GM12892 (cell line): ENCODE data around the gene TERB1.
A peak's percentile ranks its signal among the peaks of the same experiment; 100 is the strongest.

Experiments used
- DNase-seq: peaks from one replicate; pipeline ENCODE4 v3.0.0; 2011; ENCODE audit not compliant: insufficient read length
- FAIRE-seq: peaks from 2 replicates; lab custom pipeline; 2011; peaks lifted over from hg19 to GRCh38; lab: Jason Lieb, UNC
- POLR2A ChIP-seq: IDR thresholded peaks from 2 replicates; pipeline ENCODE4 v1.6.1; 2011; ENCODE audit warnings: low read depth, low read length, control low read depth
- POLR2AphosphoS5 ChIP-seq: IDR thresholded peaks from 2 replicates; pipeline ENCODE4 v1.6.1; 2011; ENCODE audit warnings: low read depth, low read length, control low read depth
- TAF1 ChIP-seq: IDR thresholded peaks from 2 replicates; pipeline ENCODE4 v1.6.1; 2011; ENCODE audit warnings: low read depth, mild to moderate bottlenecking, control low read depth, low read length, borderline replicate concordance

Gene TERB1

GRCh38 chr16:66843191-66843590, 41.8 kb upstream of the TERB1 start:
- TF ChIP-seq TAF1 (no peak), POLR2A (no peak), POLR2AphosphoS5 (no peak)
- DNase-seq (no peak), FAIRE-seq (no peak)

- no peak for TF ChIP-seq POLR2A
- TF ChIP-seq TAF1 = no peak
- no peak for TF ChIP-seq POLR2AphosphoS5
- no peak for FAIRE-seq
- DNase-seq = no peak
These were observed 41.4 kb upstream of the TERB1 start for GRCh38 chr16:66842765-66843164.

GRCh38 chr16:66841366-66841765, 40.0 kb upstream of the TERB1 start:
- DNase-seq = no peak
- no peak for TF ChIP-seq TAF1
- TF ChIP-seq POLR2AphosphoS5 = no peak
- no peak for TF ChIP-seq POLR2A
- no peak for FAIRE-seq

- TF ChIP-seq POLR2AphosphoS5 (no peak), TAF1 (no peak), POLR2A (no peak)
- no peak for DNase-seq
- no peak for FAIRE-seq
These were observed 39.5 kb upstream of the TERB1 start for GRCh38 chr16:66840883-66841282.

GRCh38 chr16:66834746-66835145, 33.4 kb upstream of the TERB1 start:
- no peak for FAIRE-seq
- TF ChIP-seq POLR2AphosphoS5 (no peak), TAF1 (no peak), POLR2A (no peak)
- DNase-seq = no peak

- no peak for TF ChIP-seq TAF1
- TF ChIP-seq POLR2AphosphoS5 = no peak
- no peak for TF ChIP-seq POLR2A
- DNase-seq = no peak
- no peak for FAIRE-seq
These were observed 31.4 kb upstream of the TERB1 start for GRCh38 chr16:66832661-66833305.

- no peak for DNase-seq
- FAIRE-seq = no peak
- TF ChIP-seq TAF1 (no peak), POLR2A (no peak), POLR2AphosphoS5 (no peak)
These were observed 30.8 kb upstream of the TERB1 start for GRCh38 chr16:66832190-66832589.

GRCh38 chr16:66830422-66831404, 29.3 kb upstream of the TERB1 start, which contains the start of gene NAE1:
TSS of gene NAE1 (minus strand) at chr16:66830976. CDS start at chr16:66830899, 77 bp downstream.
- FAIRE-seq (peak; percentile 96), DNase-seq (peak; percentile 90)
- TF ChIP-seq POLR2A (peak; percentile 88), TAF1 (peak; percentile 67), POLR2AphosphoS5 (peak; percentile 75)

GRCh38 chr16:66824006-66824405, 22.6 kb upstream of the TERB1 start:
- DNase-seq = no peak
- TF ChIP-seq POLR2A (no peak), POLR2AphosphoS5 (no peak), TAF1 (no peak)
- no peak for FAIRE-seq

GRCh38 chr16:66814734-66815133, 13.3 kb upstream of the TERB1 start:
- TF ChIP-seq POLR2A (no peak), TAF1 (no peak), POLR2AphosphoS5 (no peak)
- FAIRE-seq = peak; percentile 33
- no peak for DNase-seq

- no peak for DNase-seq
- no peak for FAIRE-seq
- TF ChIP-seq POLR2A (no peak), TAF1 (no peak), POLR2AphosphoS5 (no peak)
These were observed 9.7 kb upstream of the TERB1 start for GRCh38 chr16:66811043-66811442.

- no peak for DNase-seq
- TF ChIP-seq POLR2A = no peak
- no peak for TF ChIP-seq POLR2AphosphoS5
- no peak for TF ChIP-seq TAF1
- no peak for FAIRE-seq
These were observed 9.0 kb upstream of the TERB1 start for GRCh38 chr16:66810391-66810790.
